DND-41 (cell line): ENCODE results near the gene ACP4.

Experiments used
- ATAC-seq: fragments of 200-7000 bp; cut with Tn5 transposase; 3 replicates; pipeline ENCODE4 v1.9.1; 2021; ENCODE audit warnings: low read depth; ENCODE audit not compliant: insufficient read depth
- DNase-seq: peaks from one replicate; pipeline ENCODE4 v3.0.0-alpha.2; 2020
- H2AFZ ChIP-seq: 2 replicates; pipeline ENCODE4 v1.6.0; 2012; ENCODE audit warnings: low read depth, low read length
- H3K27ac ChIP-seq: 2 replicates; pipeline ENCODE4 v1.5.1; 2012; ENCODE audit warnings: low read length, inconsistent platforms
- H3K27me3 ChIP-seq: fragments of 200-600 bp; sonication (generic); 2 replicates; pipeline ENCODE4 v1.6.0; 2012; ENCODE audit warnings: low read length, mild to moderate bottlenecking, inconsistent platforms; ENCODE audit not compliant: insufficient read depth, poor library complexity
- H3K36me3 ChIP-seq: 2 replicates; pipeline ENCODE4 v1.5.1; 2012; ENCODE audit warnings: low read length, inconsistent platforms; ENCODE audit not compliant: insufficient read depth
- H3K4me1 ChIP-seq: 2 replicates; pipeline ENCODE4 v1.5.1; 2012; ENCODE audit warnings: mild to moderate bottlenecking, low read length; ENCODE audit not compliant: insufficient read depth
- H3K4me2 ChIP-seq: 2 replicates; pipeline ENCODE4 v1.6.0; 2012; ENCODE audit warnings: mild to moderate bottlenecking, moderate library complexity, low read length, inconsistent platforms; ENCODE audit not compliant: insufficient read depth
- H3K4me3 ChIP-seq, 2 experiments: fragments of 200-600 bp in 1 of 2; shearing (Covaris generic) in 1 of 2; 2 replicates each; pipeline ENCODE4 v1.5.1; 2012 to 2016; ENCODE audit warnings: inconsistent platforms in 2 of 2, low read length in 2 of 2, mild to moderate bottlenecking in 2 of 2, low read depth in 1 of 2, moderate library complexity in 1 of 2
- H3K79me2 ChIP-seq: 2 replicates; pipeline ENCODE4 v1.6.0; 2012; ENCODE audit warnings: low read length, inconsistent platforms; ENCODE audit not compliant: insufficient read depth
- H3K9ac ChIP-seq: 2 replicates; pipeline ENCODE4 v1.6.0; 2012; ENCODE audit warnings: low read depth, mild to moderate bottlenecking, inconsistent platforms, low read length, moderate library complexity
- H3K9me3 ChIP-seq: 2 replicates; pipeline ENCODE4 v1.5.1; 2012; ENCODE audit warnings: low read length, moderate library complexity, mild to moderate bottlenecking, inconsistent platforms; ENCODE audit not compliant: insufficient read depth, severe bottlenecking
- H4K20me1 ChIP-seq: 2 replicates; pipeline ENCODE4 v1.6.0; 2012; ENCODE audit warnings: low read length; ENCODE audit not compliant: insufficient read depth
- CTCF ChIP-seq: IDR thresholded peaks from 2 replicates; pipeline ENCODE4 v1.5.1; 2012; ENCODE audit warnings: borderline replicate concordance, low read length, moderate library complexity, mild to moderate bottlenecking; ENCODE audit not compliant: poor library complexity, severe bottlenecking; ENCODE audit errors: extremely low read depth
- EZH2 ChIP-seq: IDR thresholded peaks from 3 replicates; pipeline ENCODE4 v1.6.1; 2012; ENCODE audit warnings: borderline replicate concordance, low read depth, mild to moderate bottlenecking, moderate library complexity, low read length, inconsistent platforms; ENCODE audit not compliant: severe bottlenecking

ACP4 gene

GRCh38 chr19:50833802-50834167, 43.6 kb downstream of the ACP4 start:
- ATAC-seq (no peak), DNase-seq (no peak)
- H3K36me3 ChIP-seq = no peaks in the 10 kb centered on the region
- TF ChIP-seq EZH2 = no peak
- no peak for TF ChIP-seq CTCF
- H4K20me1 ChIP-seq = no peaks in the 10 kb centered on the region
- no peak overlapping the region for H3K9ac ChIP-seq
- H3K9me3 ChIP-seq = no peaks in the 10 kb centered on the region
- H3K4me2 ChIP-seq = no peak overlapping the region
- H3K27ac ChIP-seq = no peak overlapping the region
- H2AFZ ChIP-seq = no peak overlapping the region
- H3K4me3 ChIP-seq = no peak overlapping the region
- no peaks in the 10 kb centered on the region for H3K27me3 ChIP-seq
- H3K79me2 ChIP-seq = no peaks in the 10 kb centered on the region
- H3K4me1 ChIP-seq = no peaks in the 10 kb centered on the region

- no peak overlapping the region for H3K9ac ChIP-seq
- H3K4me1 ChIP-seq = no peaks in the 10 kb centered on the region
- no peak overlapping the region for H3K27ac ChIP-seq
- no peak overlapping the region for H2AFZ ChIP-seq
- H3K36me3 ChIP-seq = no peaks in the 10 kb centered on the region
- ATAC-seq = no peak
- no peak overlapping the region for H3K4me2 ChIP-seq
- TF ChIP-seq CTCF (no peak), EZH2 (no peak)
- no peaks in the 10 kb centered on the region for H3K27me3 ChIP-seq
- DNase-seq = no peak
- no peak overlapping the region for H3K4me3 ChIP-seq
- no peaks in the 10 kb centered on the region for H4K20me1 ChIP-seq
- H3K79me2 ChIP-seq = no peaks in the 10 kb centered on the region
- no peaks in the 10 kb centered on the region for H3K9me3 ChIP-seq
Measured at GRCh38 chr19:50835103-50835784, 45.0 kb downstream of the ACP4 start.

GRCh38 chr19:50835785-50836542, 45.7 kb downstream of the ACP4 start:
- Histone ChIP-seq H3K27me3 (no peaks in the 10 kb centered on the region), H3K27ac (no peak overlapping the region), H3K36me3 (no peaks in the 10 kb centered on the region), H3K4me1 (no peaks in the 10 kb centered on the region), H3K9ac (no peak overlapping the region), H3K9me3 (no peaks in the 10 kb centered on the region), H3K4me3 (no peak overlapping the region), H2AFZ (no peak overlapping the region), H3K79me2 (no peaks in the 10 kb centered on the region), H4K20me1 (no peaks in the 10 kb centered on the region), H3K4me2 (no peak overlapping the region)
- DNase-seq = no peak
- TF ChIP-seq EZH2 (no peak), CTCF (no peak)
- ATAC-seq = no peak
